Activated CD4-positive, alpha-beta T cell treated with anti-CD3 and anti-CD28 coated beads for 1 hour (primary cell): ENCODE results near the gene N4BP3.

ENCODE experiments used
- DNase-seq: peaks from one replicate; pipeline ENCODE4 v3.0.0-alpha.2; 2020

N4BP3 gene

DNA sequence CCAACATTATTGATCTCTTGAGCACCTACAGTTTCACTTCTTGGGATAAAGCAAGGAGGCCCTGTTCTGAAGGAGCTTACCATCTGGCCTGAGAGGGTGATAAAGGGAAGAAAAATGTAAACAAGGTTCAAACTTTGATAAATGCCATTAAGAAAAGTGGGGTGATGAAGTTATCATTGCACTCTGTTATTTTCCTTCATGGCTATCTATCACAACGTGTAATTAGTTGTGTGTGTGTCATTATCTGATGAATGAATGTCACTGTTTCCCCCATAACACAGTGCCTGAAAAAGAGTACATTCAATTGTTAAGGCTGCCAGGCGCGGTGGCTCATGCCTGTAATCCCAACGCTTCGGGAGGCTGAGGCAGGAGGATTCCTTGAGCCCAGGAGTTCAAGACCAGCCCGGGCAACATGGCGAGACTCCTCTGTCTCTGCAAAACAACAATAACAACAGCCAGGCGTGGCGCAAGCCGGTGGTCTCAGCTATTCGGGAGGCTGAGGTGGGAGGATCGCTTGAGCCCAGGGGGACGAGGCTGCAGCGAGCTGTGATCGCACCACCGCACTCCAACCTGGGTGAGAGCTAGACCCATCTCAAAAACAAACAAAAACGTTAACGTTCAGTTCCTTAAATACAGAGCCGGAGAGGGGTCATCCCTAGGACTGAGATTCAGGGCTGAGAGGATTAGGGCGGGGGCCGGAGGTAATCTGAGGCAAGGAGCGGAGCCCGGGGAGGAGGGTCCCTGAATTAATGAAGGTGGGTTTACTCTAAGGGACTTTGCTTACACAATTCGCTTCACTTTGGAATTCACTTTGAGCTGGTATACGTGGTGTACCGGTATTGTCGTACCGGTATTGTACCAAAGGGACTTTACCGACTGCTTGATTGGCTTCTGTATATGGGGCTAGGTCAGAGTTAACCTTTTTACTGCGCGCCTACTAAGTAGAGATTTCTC, 39.4 kb downstream of the N4BP3 start:
- no peak for DNase-seq

GRCh38 chr5:178153530-178154340, 40.4 kb downstream of the N4BP3 start, which contains the start of gene NHP2:
TSS of gene NHP2 (minus strand) at chr5:178153885. CDS start at chr5:178153817, 68 bp downstream.
- peak; percentile 96 for DNase-seq

DNA sequence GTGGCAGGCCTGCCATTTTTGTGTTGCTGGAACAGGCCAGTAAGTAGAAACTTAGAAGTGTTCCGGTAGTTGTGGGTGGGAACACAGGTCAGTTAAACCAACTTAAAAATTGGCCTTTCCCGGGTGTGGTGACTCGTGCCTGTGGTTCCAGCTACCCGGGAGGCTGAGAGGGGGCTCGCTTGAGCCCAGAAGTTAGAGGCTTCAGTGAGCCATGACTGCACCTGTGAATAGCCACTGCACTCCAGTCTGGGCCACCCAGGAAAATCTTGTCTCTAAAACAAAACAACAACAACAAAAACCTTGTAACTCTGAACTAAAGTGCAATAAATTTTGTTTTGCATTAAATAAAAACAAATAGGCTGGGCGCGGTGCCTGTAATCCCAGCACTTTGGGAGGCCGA, 41.7 kb downstream of the N4BP3 start:
- DNase-seq, result no peak

DNA sequence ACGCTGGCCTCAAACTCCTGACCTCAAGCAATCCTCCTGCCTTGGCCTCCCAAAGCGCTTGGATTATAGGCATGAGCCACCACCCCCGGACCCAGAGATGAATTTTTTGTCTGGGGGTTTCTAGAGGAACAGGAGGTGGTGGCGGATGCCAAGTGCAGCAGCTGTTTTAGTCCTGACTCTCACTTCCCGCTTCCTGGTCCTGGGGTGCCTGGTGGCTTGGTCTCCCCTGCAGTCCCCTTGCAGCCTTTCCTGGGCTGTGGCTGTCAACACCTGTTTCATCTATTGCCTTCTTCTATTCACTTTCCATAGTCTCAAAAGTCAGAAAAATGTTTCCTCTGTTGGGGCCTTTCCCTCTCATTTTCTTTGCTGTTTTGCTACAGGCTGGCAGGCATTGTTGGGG, 46.8 kb downstream of the N4BP3 start:
- no peak for DNase-seq

- DNase-seq, result no peak
These were observed 49.1 kb downstream of the N4BP3 start for GRCh38 chr5:178162481-178162880.

- peak; percentile 90 for DNase-seq
These were observed 50.7 kb downstream of the N4BP3 start for GRCh38 chr5:178163772-178164735.

DNA sequence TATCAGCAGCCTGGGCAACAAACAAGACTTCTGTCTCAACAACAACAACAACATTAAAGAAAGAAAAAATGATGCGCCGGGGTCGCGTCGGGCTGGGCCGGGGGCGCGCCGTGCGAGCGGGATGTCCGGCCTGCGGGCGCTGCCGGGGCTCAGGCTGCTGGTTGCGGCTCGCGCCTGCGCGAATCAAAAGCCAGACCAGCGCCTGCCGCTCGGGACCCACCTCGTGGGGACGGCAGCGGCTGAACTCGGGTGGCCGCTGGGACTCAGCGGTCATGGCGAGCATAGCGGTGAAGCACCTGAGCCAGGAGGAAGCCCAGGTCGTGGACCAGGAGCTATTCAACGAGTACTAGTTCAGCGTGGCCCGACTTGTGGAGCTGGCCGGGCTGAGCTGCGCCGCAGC, 52.2 kb downstream of the N4BP3 start:
- DNase-seq, result no peak

GRCh38 chr5:178170455-178170854, 57.1 kb downstream of the N4BP3 start:
- no peak for DNase-seq

DNA sequence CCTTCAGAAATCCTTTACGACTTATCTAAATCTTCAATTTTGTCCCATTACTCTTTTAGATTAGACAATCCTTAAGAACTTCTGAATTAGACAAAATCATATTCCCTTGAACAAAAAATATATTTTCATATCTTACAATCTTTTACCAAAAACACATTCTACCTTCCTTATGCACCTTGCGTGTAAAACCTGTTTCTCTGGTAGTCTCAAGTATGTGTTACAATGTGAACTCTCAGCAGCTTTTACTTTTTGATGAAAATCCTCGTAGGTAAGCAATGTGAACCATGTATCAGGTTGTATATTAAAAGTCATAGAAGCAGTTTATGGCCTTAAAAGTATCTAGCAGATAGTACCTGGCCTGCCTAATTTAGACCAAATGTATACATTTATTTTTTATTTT, 61.1 kb downstream of the N4BP3 start:
- no peak for DNase-seq
